Measurements from ENCODE around the gene MAST3. TPM values are rescaled to one million over a fixed set of nuclear protein-coding genes. Genes with fewer than 3 reads are reported as not detected.
A peak's percentile ranks its signal among the peaks of the same experiment; 100 is the strongest.

The MAST3 gene
- total RNA-seq, 1 experiment from 2014 or later = 11.5 TPM

GRCh38 chr19:18194554-18195238, 97.1 kb downstream of the MAST3 start:
- Mint-ChIP-seq H3K27ac (peak overlapping the region; percentile 92), H3K9me3 (no peaks in the 10 kb centered on the region), H3K4me1 (peaks cover 20% of the 10 kb centered on the region), H3K4me3 (peak overlapping the region; percentile 82), H3K27me3 (ENCODE audit: low read depth) (peaks cover 2% of the 10 kb centered on the region; the same call in 1 of the 2 replicates), H3K36me3 (peaks cover 19% of the 10 kb centered on the region)
- ATAC-seq = no peak; the same call in 1 of the 2 replicates
- 0 out of 2 replicates have a peak, but pooled peaks have one; percentile 10 for TF ChIP-seq ZNF671 (CRISPR knock-in tag; IDR thresholded peaks at IDR 0.05)
- TF ChIP-seq PREB (CRISPR knock-in tag; IDR thresholded peaks at IDR 0.05; ENCODE audit: borderline replicate concordance) = no peak
- no peak for TF ChIP-seq CREM (CRISPR knock-in tag; IDR thresholded peaks at IDR 0.05)
- TF ChIP-seq NR2C2 (CRISPR knock-in tag; IDR thresholded peaks at IDR 0.05) = no peak
- TF ChIP-seq ZNF532 (CRISPR knock-in tag; IDR thresholded peaks at IDR 0.05; ENCODE audit: borderline replicate concordance) = no peak
- no peak for TF ChIP-seq JAZF1 (CRISPR knock-in tag; IDR thresholded peaks at IDR 0.05)
- no peak for TF ChIP-seq ZMAT4 (CRISPR knock-in tag; IDR thresholded peaks at IDR 0.05)
- DNase-seq (ENCODE audit: low spot score) = peak; percentile 63
- POLR2A ChIA-PET = interaction anchor here (1.7 kb wide), 1 partner anchor 30 kb away, joined by 5 read pairs; no protein-coding TSS in a partner anchor
- CTCF ChIA-PET = interaction anchor here (0.5 to 6.0 kb wide), 13 partner anchors 10 to 877 kb away, joined by 3 to 43 read pairs (median 6); partner anchors contain the start of genes GDF15, JUND and RAB3A

GRCh38 chr19:18196511-18196845, 98.9 kb downstream of the MAST3 start:
- POLR2A ChIA-PET = no interaction called here
- no peak for DNase-seq (ENCODE audit: low spot score)

More at GRCh38 chr19:18196511-18196845, 98.9 kb downstream of the MAST3 start:
- peaks cover 2% of the 10 kb centered on the region; the same call in 1 of the 2 replicates for H3K27me3 Mint-ChIP-seq (ENCODE audit: low read depth)
- ATAC-seq = no peak
- H3K9me3 Mint-ChIP-seq = no peaks in the 10 kb centered on the region
- H3K4me3 Mint-ChIP-seq = no peak overlapping the region
- peaks cover 27% of the 10 kb centered on the region for H3K36me3 Mint-ChIP-seq
- no peak overlapping the region for H3K27ac Mint-ChIP-seq
- peaks cover 20% of the 10 kb centered on the region for H3K4me1 Mint-ChIP-seq
- CTCF ChIA-PET = interaction anchor here (1.2 to 6.0 kb wide), 2 partner anchors 9 to 83 kb away, joined by 3 to 33 read pairs; no protein-coding TSS in a partner anchor
- TF ChIP-seq PRDM15 (CRISPR knock-in tag; IDR thresholded peaks at IDR 0.05) = no peak
- peak; percentile 69; the same call in 1 of the 2 replicates for TF ChIP-seq ZNF121 (CRISPR knock-in tag; IDR thresholded peaks at IDR 0.05)

Measured in WTC11 (cell line).